Measurements from ENCODE around the gene CENPA.
A peak's percentile ranks its signal among the peaks of the same experiment; 100 is the strongest.
"Not testable (repeated sequence)": the region's sequence is repeated elsewhere in the genome, so short reads cannot be mapped to it uniquely, and the experiment has no call there.

The CENPA gene

GRCh38 chr2:26785431-26786206 lies at the start of gene CENPA:
CENPA (plus strand) TSS chr2:26786056; CDS start chr2:26786197, 141 bp downstream.
- DNase-seq, result peak; percentile 96

- no peak for DNase-seq
Measured at GRCh38 chr2:26737221-26737620, 48.6 kb upstream of the CENPA start.

GRCh38 chr2:26738481-26738880 lies 47.4 kb upstream of the CENPA start:
- DNase-seq, result no peak

- no peak for DNase-seq
Measured at GRCh38 chr2:26739514-26739913, 46.3 kb upstream of the CENPA start.

- no peak for DNase-seq
Measured at GRCh38 chr2:26740346-26740745, 45.5 kb upstream of the CENPA start.

- DNase-seq, result no peak
Measured at GRCh38 chr2:26740890-26741302, 45.0 kb upstream of the CENPA start.

- no peak for DNase-seq
Measured at GRCh38 chr2:26742048-26742770, 43.6 kb upstream of the CENPA start.

- no peak for DNase-seq
Measured at GRCh38 chr2:26743852-26744251, 42.0 kb upstream of the CENPA start.

GRCh38 chr2:26744953-26745352 lies 40.9 kb upstream of the CENPA start:
- no peak for DNase-seq

GRCh38 chr2:26745609-26746327 lies 40.1 kb upstream of the CENPA start:
- peak; percentile 25 for DNase-seq

- DNase-seq, result no peak
Measured at GRCh38 chr2:26746934-26747333, 38.9 kb upstream of the CENPA start.

GRCh38 chr2:26749787-26750420 lies 36.0 kb upstream of the CENPA start:
- DNase-seq, result not testable (repeated sequence)

- not testable (repeated sequence) for DNase-seq
Measured at GRCh38 chr2:26750467-26750866, 35.4 kb upstream of the CENPA start.

GRCh38 chr2:26752656-26753055 lies 33.2 kb upstream of the CENPA start:
- DNase-seq, result no peak

- no peak for DNase-seq
Measured at GRCh38 chr2:26754539-26754938, 31.3 kb upstream of the CENPA start.

GRCh38 chr2:26754972-26755670 lies 30.7 kb upstream of the CENPA start:
- DNase-seq, result no peak

- DNase-seq, result no peak
Measured at GRCh38 chr2:26756337-26756736, 29.5 kb upstream of the CENPA start.

GRCh38 chr2:26757873-26758789 lies 27.7 kb upstream of the CENPA start:
- DNase-seq, result no peak

GRCh38 chr2:26758790-26759321 lies 27.0 kb upstream of the CENPA start:
- DNase-seq, result no peak

GRCh38 chr2:26759845-26760244 lies 26.0 kb upstream of the CENPA start:
- no peak for DNase-seq

- not testable (repeated sequence) for DNase-seq
Measured at GRCh38 chr2:26760991-26761390, 24.9 kb upstream of the CENPA start.
